Activated naive CD4-positive, alpha-beta T cell treated with anti-CD3 and anti-CD28 coated beads, Interleukin-2, amount 50 U/mL, for 16 hours (primary cell): ENCODE measurements around the gene FAM241B.
A peak's percentile ranks its signal among the peaks of the same experiment; 100 is the strongest.

ENCODE experiments used
- DNase-seq: peaks from one replicate; pipeline ENCODE4 v3.0.0-alpha.2; 2020

FAM241B gene

DNA sequence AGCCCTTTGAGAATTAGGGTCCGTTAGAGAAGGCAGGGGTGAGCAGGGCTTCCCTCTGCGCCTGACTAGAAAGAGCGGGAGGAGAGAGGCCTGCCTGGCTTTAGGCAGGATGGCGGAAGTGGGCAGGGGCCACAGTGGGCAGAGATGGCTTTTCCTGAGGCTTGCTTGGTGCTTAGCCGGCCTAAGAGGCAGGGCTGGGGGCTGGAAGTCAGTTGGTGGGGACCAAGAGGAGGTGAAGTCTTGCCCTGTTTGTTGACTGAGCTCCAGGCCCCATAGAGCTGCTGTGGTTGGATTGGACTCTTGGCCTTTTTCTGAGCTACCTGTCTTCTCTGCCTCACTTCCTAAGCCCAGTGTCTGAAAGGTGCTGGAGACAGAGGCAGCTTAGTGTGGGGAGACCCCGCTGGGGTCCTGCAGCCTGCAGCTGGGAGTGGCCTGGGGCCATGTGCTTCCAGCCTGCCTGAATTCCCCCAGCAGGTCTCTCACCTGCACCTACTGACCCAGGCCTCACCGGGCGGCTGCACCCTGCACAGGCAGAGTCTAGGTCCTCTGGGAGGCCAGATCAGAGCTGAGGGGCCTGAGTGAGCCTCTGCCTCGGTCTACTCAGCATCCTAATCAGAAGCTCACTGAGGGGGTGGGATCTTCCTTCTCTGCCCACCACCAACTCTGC, 4.8 kb downstream of the FAM241B start:
- no peak for DNase-seq

- no peak for DNase-seq
Observed at GRCh38 chr10:69635428-69636272, 5.6 kb downstream of the FAM241B start.

- DNase-seq = no peak
Observed at GRCh38 chr10:69636273-69636575, 6.2 kb downstream of the FAM241B start.

DNA sequence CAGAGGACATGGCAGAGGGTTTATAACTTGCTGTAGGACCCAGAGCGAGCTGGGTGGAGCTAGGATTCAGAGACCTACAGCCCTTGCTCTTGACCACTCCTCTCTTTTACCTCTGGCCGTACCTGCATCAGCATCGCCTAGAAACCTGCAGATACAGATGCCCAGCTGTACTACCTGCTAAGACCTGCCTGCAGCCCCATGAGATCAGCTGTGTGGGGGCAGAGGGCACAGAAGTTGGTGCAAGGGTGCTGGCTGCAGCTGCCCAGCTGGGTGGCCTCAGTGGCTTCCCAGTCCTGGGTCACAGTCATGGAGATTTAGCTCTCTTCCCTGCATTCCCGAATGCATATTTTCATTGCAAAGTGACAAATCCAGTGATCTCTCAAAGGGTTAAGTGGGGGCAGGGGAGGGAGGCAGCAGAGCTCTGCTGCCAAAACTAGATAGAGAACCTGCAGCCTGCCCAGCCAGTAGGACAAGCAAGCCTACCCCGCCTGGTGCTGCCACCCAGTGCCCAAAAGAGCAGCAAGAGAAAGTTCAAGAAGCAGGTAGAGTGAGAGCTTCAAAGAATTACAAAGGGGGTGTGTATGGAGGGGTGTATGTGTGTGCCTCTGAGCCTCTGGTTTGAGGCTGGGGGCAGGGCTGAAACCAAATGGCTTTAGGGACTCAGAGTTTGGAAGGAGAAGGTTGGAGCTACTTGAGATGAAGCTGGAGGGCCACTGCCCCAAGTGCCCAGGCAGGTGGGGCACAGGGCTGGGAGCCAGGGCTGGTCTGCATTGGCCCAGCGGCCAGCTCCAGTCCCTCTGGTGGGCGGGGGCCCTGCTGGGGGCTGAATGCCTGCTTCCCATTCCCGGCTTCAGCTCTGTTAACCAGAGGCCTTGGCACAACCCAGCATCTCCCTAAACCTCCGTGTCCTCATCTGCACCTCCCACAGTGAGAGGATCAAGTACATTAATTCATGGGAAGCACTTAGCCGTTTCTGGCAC, 6.9 kb downstream of the FAM241B start:
- DNase-seq = no peak

DNA sequence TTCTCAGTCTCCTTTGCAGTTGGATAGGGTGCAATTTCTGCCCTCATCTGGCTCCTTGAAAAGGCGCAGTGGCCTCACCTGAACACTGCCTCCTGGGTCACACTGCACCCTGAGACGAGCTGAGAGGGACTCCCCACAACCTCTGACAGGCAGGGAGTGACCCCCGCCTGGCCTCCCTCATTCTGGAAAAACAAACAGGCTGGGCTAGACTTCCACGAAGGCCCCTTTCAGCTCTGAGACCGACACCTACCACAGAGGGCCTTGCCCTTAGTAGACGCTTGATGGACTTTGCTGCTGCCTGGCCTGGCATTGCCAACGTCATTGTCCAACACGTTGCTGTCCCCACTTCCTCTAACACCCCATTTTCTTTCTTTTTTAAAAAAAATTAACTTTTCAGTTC, 8.6 kb downstream of the FAM241B start:
- no peak for DNase-seq

GRCh38 chr10:69639291-69640195, 9.5 kb downstream of the FAM241B start:
- DNase-seq = peak; percentile 65

DNA sequence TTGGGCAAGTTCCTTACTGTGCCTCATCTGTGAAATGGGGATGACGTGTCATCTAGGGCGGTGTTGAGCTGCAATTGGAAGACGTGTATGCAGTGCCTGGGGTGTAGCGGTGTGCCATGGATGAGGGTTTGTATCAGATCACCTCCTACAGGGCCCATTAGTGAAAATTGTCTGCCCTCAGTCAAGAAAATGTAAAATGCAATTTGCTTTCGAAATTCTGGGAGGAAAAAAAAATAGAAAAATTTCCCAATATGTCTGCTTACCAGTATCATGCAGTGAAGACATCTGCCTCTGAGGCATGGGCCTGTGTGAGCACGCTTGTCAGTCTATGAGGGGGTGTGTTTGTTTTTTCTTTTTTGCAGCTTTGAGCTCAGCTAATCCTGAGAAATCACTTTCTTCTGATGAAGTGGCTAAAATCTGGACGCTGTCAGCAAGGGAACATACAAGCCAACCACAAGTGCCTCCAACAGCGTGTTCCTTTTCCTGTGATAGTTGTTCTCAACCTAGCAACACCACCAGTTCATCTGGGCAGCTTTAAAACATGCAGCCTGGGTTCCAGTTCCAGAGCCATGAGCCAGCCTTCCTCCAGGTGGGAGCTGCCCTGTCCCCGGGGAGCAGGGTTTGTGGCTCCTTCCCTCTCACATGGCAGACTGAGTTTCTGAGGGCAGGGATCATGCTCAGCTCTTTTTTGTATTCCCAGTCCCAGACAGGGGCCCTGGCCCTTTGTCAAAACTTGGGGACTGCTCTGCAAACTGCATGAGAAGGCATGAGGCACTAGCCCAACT, 10.3 kb downstream of the FAM241B start:
- DNase-seq = no peak

DNA sequence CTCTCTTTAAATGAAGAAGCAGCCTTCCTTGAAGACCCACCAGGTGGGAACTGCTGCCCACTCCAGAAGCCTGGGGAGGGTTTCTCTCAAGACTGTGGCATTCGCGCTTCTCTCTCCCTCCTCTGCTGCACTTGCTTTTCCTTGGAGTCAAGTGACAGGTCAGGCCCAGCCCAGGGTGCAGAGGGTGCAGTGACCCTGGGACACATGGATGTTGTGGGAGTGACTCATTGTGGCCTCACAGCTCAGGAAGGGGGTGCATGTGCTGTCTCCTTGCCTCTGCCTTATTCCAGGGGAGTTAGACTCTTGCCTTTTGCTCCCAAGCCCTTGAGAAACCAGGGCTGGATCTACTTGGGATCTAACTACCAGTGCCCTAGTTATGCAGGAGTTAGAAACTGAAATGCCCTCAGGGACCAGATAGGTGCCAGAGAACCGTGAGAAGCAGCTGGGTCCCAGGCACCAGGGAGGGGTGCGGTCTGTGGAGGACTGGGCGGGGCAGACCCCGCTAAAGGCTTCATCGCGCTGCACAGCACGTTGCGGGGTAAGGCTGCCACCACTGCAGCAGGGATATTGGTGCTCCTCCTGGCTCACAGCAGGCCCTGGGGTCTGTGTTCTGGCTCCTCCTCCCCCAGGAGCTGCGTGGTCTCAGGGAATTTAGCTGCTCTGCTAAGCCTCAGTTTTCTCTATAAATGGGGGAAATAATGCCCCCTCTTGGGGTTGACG, 11.4 kb downstream of the FAM241B start:
- DNase-seq = no peak

DNA sequence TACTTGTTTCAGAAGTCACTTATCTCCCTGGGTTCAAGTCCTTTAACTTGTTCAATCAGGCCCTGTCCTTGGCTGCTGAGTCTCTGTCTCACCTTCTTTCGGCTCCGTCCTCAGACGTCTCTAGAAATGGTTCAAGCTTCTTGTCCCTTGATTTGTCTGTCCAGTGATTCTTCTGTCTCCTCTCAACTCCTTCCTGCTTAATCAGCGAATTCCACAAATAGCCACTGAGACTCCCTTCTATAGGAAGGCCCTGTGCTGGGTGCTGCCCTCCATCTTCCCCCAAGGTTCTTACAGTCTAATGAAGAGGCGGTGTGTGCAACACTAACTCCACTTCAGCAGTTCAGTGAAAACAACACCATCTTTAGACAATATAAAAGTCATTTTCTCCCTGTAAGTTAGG, 12.7 kb downstream of the FAM241B start:
- no peak for DNase-seq

- DNase-seq = no peak
Observed at GRCh38 chr10:69643779-69644657, 14.0 kb downstream of the FAM241B start.

DNA sequence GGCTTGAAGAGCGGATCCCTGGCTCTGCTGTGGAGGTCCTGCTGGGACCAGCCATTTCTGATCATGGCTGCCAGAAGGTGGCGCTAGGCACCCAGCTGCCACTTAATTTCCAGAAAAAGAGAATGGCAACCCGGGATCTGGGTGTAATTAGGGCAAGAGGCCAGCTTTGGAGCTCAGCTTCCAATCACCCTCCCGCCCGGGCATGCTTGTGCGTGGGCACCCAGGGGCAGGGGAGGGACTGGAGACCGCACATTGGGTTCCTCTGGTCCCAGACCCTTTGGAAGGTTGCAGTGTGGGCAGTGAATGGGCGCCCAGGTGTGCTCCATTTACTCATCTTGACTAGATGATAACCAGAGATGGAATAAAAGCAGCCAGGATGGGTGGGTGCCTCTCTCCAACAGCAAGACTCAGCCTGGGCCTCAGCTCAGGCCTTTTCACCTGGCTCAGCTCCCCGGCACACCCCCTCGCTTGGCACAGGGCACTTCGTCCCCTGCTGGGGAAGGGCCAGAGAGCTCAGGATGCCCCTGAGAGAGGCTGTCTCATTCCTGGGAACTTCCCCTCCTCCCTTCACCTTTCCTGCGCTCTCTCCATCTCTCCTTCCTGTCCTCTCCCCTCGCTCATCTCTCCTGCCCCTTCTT, 14.7 kb downstream of the FAM241B start:
- peak; percentile 26 for DNase-seq

DNA sequence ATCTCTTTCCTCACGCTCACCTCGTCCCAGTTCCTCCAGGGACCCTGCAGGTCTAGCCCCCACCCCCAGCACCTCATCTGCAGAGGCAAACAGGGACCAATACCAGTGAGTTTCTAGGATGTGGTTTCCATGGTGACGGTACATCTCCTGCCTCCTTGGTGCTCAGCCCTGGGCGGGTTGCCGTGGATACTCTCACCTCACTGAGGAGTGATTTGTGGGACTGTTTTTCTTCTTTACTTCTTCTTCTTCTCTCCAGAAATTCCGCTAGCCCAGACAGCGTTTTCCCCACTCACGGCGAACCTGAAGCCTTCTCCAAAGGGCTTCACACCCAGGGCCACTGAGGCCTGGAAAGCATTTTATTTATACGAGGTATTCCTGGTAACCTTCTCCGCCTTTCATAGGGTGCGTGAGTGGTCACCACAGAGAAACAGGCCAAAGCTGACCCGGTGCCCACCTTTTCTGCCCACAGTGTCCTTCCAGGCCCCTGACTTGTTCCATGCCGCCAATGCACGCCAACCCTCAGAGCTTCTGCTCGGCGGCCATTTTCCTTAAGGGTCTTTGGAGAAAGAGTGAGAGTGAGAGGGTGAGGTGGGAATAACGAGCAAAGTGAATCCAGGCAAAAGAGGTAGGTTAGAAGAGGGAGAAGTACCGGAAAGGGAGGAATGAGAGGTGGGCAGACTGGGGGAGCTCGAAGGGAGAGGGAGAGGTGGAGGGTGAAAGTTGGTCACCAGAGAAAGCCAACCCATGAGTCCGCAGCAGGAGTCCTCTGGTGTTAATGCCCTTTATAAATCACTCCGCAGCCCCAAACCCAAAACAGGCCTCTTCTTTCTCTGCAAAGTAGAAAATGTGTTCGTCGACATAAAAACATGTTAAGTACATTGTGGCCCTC, 15.5 kb downstream of the FAM241B start:
- DNase-seq = no peak

GRCh38 chr10:69646185-69647060, 16.4 kb downstream of the FAM241B start:
- DNase-seq = no peak

DNA sequence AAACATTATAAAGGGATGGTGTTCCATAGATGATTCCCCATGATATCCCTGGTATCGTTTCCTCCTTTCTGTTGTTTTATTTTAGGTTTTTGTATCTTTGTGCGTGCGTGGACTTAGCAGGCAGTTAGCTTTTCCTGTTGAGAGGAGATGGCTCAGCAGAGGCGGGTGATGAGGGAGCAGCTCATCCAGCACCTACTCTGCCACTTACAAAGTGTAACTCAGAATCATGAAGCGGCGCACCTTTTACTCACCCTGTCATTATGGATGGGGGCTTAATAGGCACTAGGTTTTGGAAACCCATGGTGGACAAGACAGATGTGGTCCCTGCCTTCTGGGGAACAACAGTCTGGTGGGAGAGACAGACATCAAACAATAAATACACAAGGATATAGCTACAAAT, 17.1 kb downstream of the FAM241B start:
- no peak for DNase-seq

DNA sequence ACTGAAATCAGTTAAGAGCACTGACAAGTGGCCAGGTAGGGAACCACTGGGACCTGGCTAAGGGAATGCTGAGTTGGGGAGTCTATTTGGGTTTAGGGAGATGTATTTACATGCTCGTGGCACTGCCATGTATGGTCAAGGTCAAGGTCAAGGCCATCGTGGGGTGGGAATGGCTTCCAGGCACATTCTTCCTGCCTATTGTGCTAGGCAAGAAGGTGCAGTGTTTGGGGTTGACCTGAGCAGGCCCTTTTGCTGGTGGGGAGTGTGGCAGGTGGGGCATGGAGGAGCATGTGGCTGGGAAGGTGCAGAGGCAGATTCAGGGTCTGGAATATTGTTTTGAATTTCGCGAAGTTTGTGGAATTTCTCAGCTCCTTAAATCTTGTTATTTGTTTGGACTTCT, 17.8 kb downstream of the FAM241B start:
- no peak for DNase-seq

DNA sequence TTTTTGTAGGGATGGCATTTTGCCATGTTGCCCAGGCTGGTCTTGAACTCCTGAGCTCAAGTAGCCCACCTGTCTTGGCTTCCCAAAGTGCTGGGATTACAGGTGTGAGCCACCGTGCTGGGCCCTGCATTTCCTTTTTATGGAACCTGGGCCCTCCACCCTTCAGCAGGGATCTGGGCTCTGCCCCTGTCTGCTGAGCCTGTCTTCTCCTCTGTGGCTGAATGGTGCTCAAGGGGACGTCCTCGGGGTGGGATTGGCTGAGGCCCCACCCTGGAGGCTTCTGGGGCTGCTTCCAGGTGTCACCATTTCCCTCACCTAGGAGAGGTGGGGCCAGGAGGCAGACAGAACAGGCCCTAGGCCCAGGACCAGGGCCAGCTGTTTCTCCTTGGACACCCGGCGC, 18.4 kb downstream of the FAM241B start:
- no peak for DNase-seq
